Calu3 (cell line): ENCODE measurements around the gene KIF15. TPM values are rescaled to one million over a fixed set of nuclear protein-coding genes. Genes with fewer than 3 reads are reported as not detected.

Experiments
- BruUV-seq: library from RNA; stranded (reverse); fragments of 400-500 nt; replicated peaks from 2 replicates; lab custom pipeline; 2021; lab: Mats Ljungman, UMichigan
- CTCF ChIA-PET: fragments of 300-600 bp; sonication (Branson Sonifier 250); formaldehyde crosslinking; loops from one replicate; lab custom pipeline; 2022; ENCODE audit warnings: antibody characterized with exemption; lab: Charles Lee
- DNase-seq: peaks from one replicate; pipeline ENCODE4 v3.0.0; 2022
- H3K27ac Mint-ChIP-seq: one replicate; pipeline ENCODE4 v1.8.0; 2022; ENCODE audit warnings: mixed read lengths; ENCODE audit not compliant: unreplicated experiment
- H3K27me3 Mint-ChIP-seq: one replicate; pipeline ENCODE4 v1.8.0; 2022; ENCODE audit warnings: mixed read lengths; ENCODE audit not compliant: unreplicated experiment
- H3K36me3 Mint-ChIP-seq: one replicate; pipeline ENCODE4 v1.8.0; 2022; ENCODE audit warnings: mild to moderate bottlenecking, moderate library complexity, mixed read lengths; ENCODE audit not compliant: insufficient read depth, unreplicated experiment
- H3K4me1 Mint-ChIP-seq: one replicate; pipeline ENCODE4 v1.8.0; 2022; ENCODE audit warnings: mild to moderate bottlenecking, low read depth, mixed read lengths; ENCODE audit not compliant: unreplicated experiment
- H3K4me3 Mint-ChIP-seq: one replicate; pipeline ENCODE4 v1.8.0; 2022; ENCODE audit warnings: mild to moderate bottlenecking, low read depth, moderate library complexity, mixed read lengths; ENCODE audit not compliant: unreplicated experiment
- H3K9me3 Mint-ChIP-seq: one replicate; pipeline ENCODE4 v1.8.0; 2022; ENCODE audit warnings: low read depth, mixed read lengths; ENCODE audit not compliant: unreplicated experiment
- CTCF ChIP-seq: fragments of 200-600 bp; IDR thresholded peaks from one replicate; pipeline ENCODE4 v1.8.0; 2022; ENCODE audit warnings: antibody characterized with exemption; ENCODE audit not compliant: unreplicated experiment
- intact Hi-C: fragments of 100-400 bp; cut with micrococcal nuclease; formaldehyde crosslinking; loops from one replicate; pipeline ENCODE4 v1.10.0; 2022; ENCODE audit not compliant: unreplicated experiment
- total RNA-seq: library from RNA; stranded (reverse); gene quantifications from 2 replicates; pipeline ENCODE4 v1.2.3, GENCODE V29; 2022

KIF15 gene
- total RNA-seq, 1 experiment from 2014 or later, result 18.4 TPM

GRCh38 chr3:44899683-44900367 lies 138.2 kb downstream of the KIF15 start:
- CTCF ChIA-PET, result no interaction called here
- no peaks in the 10 kb centered on the region for H3K9me3 Mint-ChIP-seq
- no peaks in the 10 kb centered on the region for H3K36me3 Mint-ChIP-seq
- no peak overlapping the region for H3K27ac Mint-ChIP-seq
- no peak for TF ChIP-seq CTCF
- no TSS peak for BruUV-seq
- H3K4me1 Mint-ChIP-seq, result no peaks in the 10 kb centered on the region
- H3K4me3 Mint-ChIP-seq, result no peak overlapping the region
- intact Hi-C loops, result no loop called here
- no peaks in the 10 kb centered on the region for H3K27me3 Mint-ChIP-seq
- no peak for DNase-seq

GRCh38 chr3:44902628-44903027 lies 141.0 kb downstream of the KIF15 start:
- DNase-seq, result no peak
- Mint-ChIP-seq H3K27ac (no peak overlapping the region), H3K9me3 (no peaks in the 10 kb centered on the region), H3K4me1 (no peaks in the 10 kb centered on the region), H3K36me3 (no peaks in the 10 kb centered on the region), H3K4me3 (no peak overlapping the region), H3K27me3 (no peaks in the 10 kb centered on the region)
- CTCF ChIA-PET, result no interaction called here
- no TSS peak for BruUV-seq
- TF ChIP-seq CTCF, result no peak
- intact Hi-C loops, result no loop called here

Other genes with a start within 250 kb of the KIF15 start
- gene ZKSCAN7, start 206.6 kb upstream of the KIF15 start, total RNA-seq, result 0.39 and 0.59 TPM in 2 replicates
- 0.95 and 1.4 TPM in 2 replicates for gene ZNF660, start 176.8 kb upstream of the KIF15 start, total RNA-seq
- 12.0 and 14.0 TPM in 2 replicates for gene ZNF197, start 136.8 kb upstream of the KIF15 start, total RNA-seq
- gene ZNF35, start 113.1 kb upstream of the KIF15 start, total RNA-seq, result 11.3 and 11.8 TPM in 2 replicates
- 0.99 and 1.8 TPM in 2 replicates for gene ZNF502, start 49.1 kb upstream of the KIF15 start, total RNA-seq
- gene ZNF501, start 32.2 kb upstream of the KIF15 start, total RNA-seq, result 0.61 and 0.71 TPM in 2 replicates
- 28.8 and 36.9 TPM in 2 replicates for gene KIAA1143, start 175 bp upstream of the KIF15 start, total RNA-seq
- gene TMEM42, start 100.1 kb downstream of the KIF15 start, total RNA-seq, result 12.3 TPM in 2 replicates
- gene TGM4, start 112.8 kb downstream of the KIF15 start, total RNA-seq, result 0.14 and 0.39 TPM in 2 replicates
- 83.0 and 84.9 TPM in 2 replicates for gene ZDHHC3, start 214.4 kb downstream of the KIF15 start, total RNA-seq
- gene EXOSC7, start 214.4 kb downstream of the KIF15 start, total RNA-seq, result 44.1 and 50.1 TPM in 2 replicates